ENCODE data around the gene MIS12. TPM values are rescaled to one million over a fixed set of nuclear protein-coding genes. Genes with fewer than 3 reads are reported as not detected.

The MIS12 gene
- total RNA-seq, 2 experiments from 2014 or later: 30.3 to 35.0 TPM

DNA sequence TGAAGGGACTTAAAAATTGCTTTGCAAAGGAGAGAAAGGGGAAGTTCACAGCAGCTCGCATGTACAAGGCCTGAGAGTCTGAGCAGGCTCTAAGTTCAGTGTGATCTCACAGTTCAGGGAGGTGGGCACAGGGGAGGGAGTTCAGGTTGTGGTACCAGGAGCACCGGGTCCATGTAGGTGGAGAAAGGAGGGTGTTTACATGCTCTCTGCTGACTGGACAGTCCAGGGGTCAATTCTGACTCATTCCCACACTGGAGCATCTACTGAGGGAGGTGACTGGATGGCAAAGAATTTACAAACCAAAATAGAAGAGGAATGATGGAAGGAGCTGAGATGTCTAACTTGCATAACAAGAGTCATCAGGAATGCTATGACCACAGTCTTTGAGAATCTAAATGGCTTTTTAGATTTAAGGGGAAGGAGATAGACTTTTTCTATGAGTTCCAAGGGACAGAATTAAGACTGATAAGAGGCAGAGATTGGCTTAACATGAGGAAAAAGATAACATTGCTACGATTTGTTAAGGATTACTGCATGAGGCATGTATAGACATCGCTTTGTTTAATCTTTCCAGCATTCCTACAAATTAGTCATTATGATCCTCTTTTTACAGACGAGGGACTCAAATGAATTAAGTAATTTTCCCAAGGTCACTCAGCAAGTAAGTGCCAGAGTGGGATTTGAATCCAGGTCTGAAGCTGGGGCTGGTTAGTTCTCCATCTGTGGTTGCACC lies 29.9 kb downstream of the MIS12 start:
- peaks cover 26% of the 10 kb centered on the region for H3K36me3 Mint-ChIP-seq (ENCODE audit: low read depth)
- CTCF ChIA-PET: interaction anchor here (0.7 kb wide), 1 partner anchor 906 kb away, joined by 3 read pairs; no protein-coding TSS in a partner anchor

DNA sequence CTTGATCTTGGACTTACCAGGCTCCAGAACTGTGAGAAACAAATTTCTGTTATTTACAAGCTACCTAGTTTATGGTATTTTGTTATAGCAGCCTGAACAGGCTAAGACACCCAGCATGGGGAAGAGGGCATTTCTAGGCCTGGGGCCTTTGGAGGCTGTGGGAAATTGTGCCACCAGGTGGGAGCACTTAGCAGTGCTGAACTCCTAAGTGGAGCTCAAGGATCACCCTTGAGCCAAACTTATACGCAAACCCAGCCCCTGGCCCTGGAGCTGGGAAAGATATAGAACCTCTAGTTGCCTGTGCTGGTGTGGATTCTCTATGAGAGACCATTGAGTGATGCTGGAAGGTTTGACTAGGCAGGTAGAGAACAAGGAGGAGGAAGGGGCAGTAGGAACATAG lies 36.1 kb downstream of the MIS12 start:
- intact Hi-C loops (cut with micrococcal nuclease): no loop called here
- POLR2A ChIA-PET: no interaction called here

More for the DNA sequence above, 29.9 kb downstream of the MIS12 start:
- H3K4me1 Mint-ChIP-seq (ENCODE audit: low read depth): peaks cover 23% of the 10 kb centered on the region
- TF ChIP-seq CTCF (IDR thresholded peaks at IDR 0.05): no peak
- POLR2A ChIA-PET: interaction anchor here (1.1 kb wide), 1 partner anchor 15 kb away, joined by 3 read pairs; a partner anchor contains a TSS
- no peaks in the 10 kb centered on the region for H3K27me3 Mint-ChIP-seq
- no peak overlapping the region for H3K4me3 Mint-ChIP-seq
- peaks cover 2% of the 10 kb centered on the region for H3K9me3 Mint-ChIP-seq
- peak overlapping the region; percentile 40 for H3K27ac Mint-ChIP-seq
- DNase-seq: no peak
- intact Hi-C loops (cut with micrococcal nuclease): no loop called here
- no peak for ATAC-seq

DNA sequence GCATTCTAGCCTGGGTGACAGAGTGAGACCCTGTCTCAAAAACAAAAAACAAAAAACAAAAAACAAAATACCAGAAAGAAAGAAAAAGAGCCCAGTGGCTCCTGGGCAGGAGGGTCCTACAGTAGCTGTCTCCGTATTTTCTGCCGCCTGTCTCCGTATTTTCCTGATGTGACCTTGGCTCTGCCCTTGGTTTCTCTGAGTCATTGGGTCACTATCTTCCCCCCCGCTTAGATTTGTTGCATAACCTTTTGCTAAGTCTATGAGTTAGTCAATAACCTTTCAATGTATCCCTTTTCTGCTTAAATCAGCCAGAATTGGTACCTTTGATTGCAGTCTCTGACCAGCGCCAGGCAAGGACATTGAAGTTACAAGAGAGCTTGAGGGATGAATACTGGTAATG lies 36.9 kb downstream of the MIS12 start:
- Mint-ChIP-seq H3K36me3 (ENCODE audit: low read depth) (peaks cover 9% of the 10 kb centered on the region), H3K4me3 (no peak overlapping the region), H3K27ac (no peak overlapping the region), H3K4me1 (ENCODE audit: low read depth) (peaks cover 16% of the 10 kb centered on the region), H3K27me3 (no peaks in the 10 kb centered on the region), H3K9me3 (no peaks in the 10 kb centered on the region)
- ATAC-seq: no peak
- TF ChIP-seq CTCF (IDR thresholded peaks at IDR 0.05): no peak
- ChIA-PET POLR2A (interaction anchor here (1.2 kb wide), 1 partner anchor 31 kb away, joined by 3 read pairs; no protein-coding TSS in a partner anchor), CTCF (interaction anchor here (1.0 kb wide), 1 partner anchor 25 kb away, joined by 3 read pairs; no protein-coding TSS in a partner anchor)
- intact Hi-C loops (cut with micrococcal nuclease): no loop called here
- no peak for DNase-seq

More for the DNA sequence above, 36.1 kb downstream of the MIS12 start:
- CTCF ChIA-PET: interaction anchor here (1.0 kb wide), 1 partner anchor 24 kb away, joined by 3 read pairs; no protein-coding TSS in a partner anchor
- peak overlapping the region; percentile 51 for H3K27ac Mint-ChIP-seq
- no peak for ATAC-seq
- no peaks in the 10 kb centered on the region for H3K27me3 Mint-ChIP-seq
- H3K4me3 Mint-ChIP-seq: no peak overlapping the region
- H3K36me3 Mint-ChIP-seq (ENCODE audit: low read depth): peaks cover 16% of the 10 kb centered on the region
- no peaks in the 10 kb centered on the region for H3K9me3 Mint-ChIP-seq
- no peak for DNase-seq
- H3K4me1 Mint-ChIP-seq (ENCODE audit: low read depth): peaks cover 14% of the 10 kb centered on the region
- no peak for TF ChIP-seq CTCF (IDR thresholded peaks at IDR 0.05)

DNA sequence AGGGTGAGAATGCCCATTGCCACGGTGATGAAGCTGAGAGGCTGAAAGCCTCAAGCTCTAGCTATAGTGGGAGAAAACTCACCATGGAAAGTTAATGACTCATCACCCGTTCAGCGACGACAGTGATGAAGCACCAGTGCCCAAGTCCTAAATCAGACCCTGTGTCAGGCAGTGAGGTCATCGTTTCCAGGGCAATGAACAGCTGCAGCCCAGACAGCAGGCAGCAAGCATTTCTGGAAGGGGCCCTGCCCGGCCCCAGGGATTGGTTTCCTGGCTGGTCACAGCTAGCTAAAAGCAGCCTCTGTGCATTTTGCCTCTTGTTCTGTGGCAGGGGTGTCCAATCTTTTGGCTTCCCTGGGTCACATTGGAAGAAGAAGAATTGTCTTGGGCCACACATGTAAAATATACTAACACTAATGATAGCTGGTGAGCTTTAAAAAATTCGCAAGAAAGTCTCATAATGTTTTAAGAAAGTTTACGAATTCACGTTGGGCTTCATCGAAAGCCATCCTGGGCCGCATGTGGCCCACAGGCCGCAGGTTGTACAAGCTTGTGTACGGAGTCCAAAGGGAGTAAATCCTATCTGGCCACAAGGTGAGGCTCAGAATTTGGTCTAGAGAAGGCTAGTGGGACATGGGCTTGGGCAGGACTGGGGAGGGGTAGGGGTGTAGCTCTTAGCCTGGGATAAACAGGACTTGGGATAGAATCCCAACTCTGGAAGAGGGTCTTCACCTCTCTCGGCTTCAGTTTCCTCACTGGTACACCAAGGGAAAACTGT lies 40.6 kb downstream of the MIS12 start:
- ATAC-seq: peak; percentile 97
- ChIA-PET POLR2A (interaction anchor here (0.6 to 1.7 kb wide), 5 partner anchors 9 to 1310 kb away, joined by 3 to 5 read pairs (median 4); partner anchors contain the start of gene DERL2), CTCF (no interaction called here)
- Mint-ChIP-seq H3K27me3 (no peaks in the 10 kb centered on the region), H3K27ac (peak overlapping the region; percentile 85), H3K4me3 (no peak overlapping the region), H3K4me1 (ENCODE audit: low read depth) (peaks cover 16% of the 10 kb centered on the region), H3K9me3 (no peaks in the 10 kb centered on the region), H3K36me3 (ENCODE audit: low read depth) (peaks cover 13% of the 10 kb centered on the region)
- intact Hi-C loops (cut with micrococcal nuclease): no loop called here
- peak; percentile 92 for DNase-seq
- no peak for TF ChIP-seq CTCF (IDR thresholded peaks at IDR 0.05)
